Neutrophil (primary cell): ENCODE measurements around the gene TJP1.

ENCODE experiments used
- H3K27ac ChIP-seq: fragments of 200-600 bp; sonication (generic); 2 replicates; pipeline ENCODE4 v1.5.1; 2016; ENCODE audit warnings: mild to moderate bottlenecking, moderate library complexity
- H3K27me3 ChIP-seq: fragments of 200-600 bp; sonication (generic); 2 replicates; pipeline ENCODE4 v1.6.0; 2016; ENCODE audit warnings: mild to moderate bottlenecking
- H3K36me3 ChIP-seq: fragments of 200-600 bp; sonication (generic); 2 replicates; pipeline ENCODE4 v1.5.1; 2017
- H3K4me1 ChIP-seq, 2 experiments: fragments of 200-600 bp in 1 of 2; sonication (generic) in 1 of 2; 1 replicate in 1 of 2; 2 replicates in 1 of 2; pipeline versions ENCODE4 v1.5.1 to v1.6.1; 2013 to 2016; ENCODE audit warnings: low read depth in 1 of 2, low read length in 1 of 2, mild to moderate bottlenecking in 1 of 2, moderate library complexity in 1 of 2; ENCODE audit not compliant: control insufficient read depth in 1 of 2, insufficient read depth in 1 of 2
- H3K4me3 ChIP-seq, 2 experiments: fragments of 200-600 bp in 1 of 2; sonication (generic) in 1 of 2; 1 replicate in 1 of 2; 2 replicates in 1 of 2; pipeline ENCODE4 v1.5.1; 2013 to 2016; ENCODE audit warnings: low read depth in 1 of 2, low read length in 1 of 2, mild to moderate bottlenecking in 1 of 2, moderate library complexity in 1 of 2
- H3K9me3 ChIP-seq: fragments of 200-600 bp; sonication (generic); 2 replicates; pipeline ENCODE4 v1.5.1; 2016
- CTCF ChIP-seq: fragments of 200-600 bp; sonication (generic); IDR thresholded peaks from 2 replicates; pipeline ENCODE4 v1.5.1; 2016; ENCODE audit warnings: antibody characterized with exemption

The TJP1 gene

GRCh38 chr15:29726553-29726952, 95.7 kb downstream of the TJP1 start:
- peaks cover 8% of the 10 kb centered on the region for H3K9me3 ChIP-seq
- H3K36me3 ChIP-seq: no peaks in the 10 kb centered on the region

GRCh38 chr15:29724026-29724425, 98.2 kb downstream of the TJP1 start:
- no peaks in the 10 kb centered on the region for H3K36me3 ChIP-seq
- H3K27me3 ChIP-seq: no peaks in the 10 kb centered on the region
- no peak overlapping the region for H3K27ac ChIP-seq
- peaks cover 8% of the 10 kb centered on the region for H3K9me3 ChIP-seq
- H3K4me1 ChIP-seq: no peaks in the 10 kb centered on the region
- no peak for TF ChIP-seq CTCF
- no peak overlapping the region for H3K4me3 ChIP-seq

More at GRCh38 chr15:29726553-29726952, 95.7 kb downstream of the TJP1 start:
- TF ChIP-seq CTCF: no peak
- Histone ChIP-seq H3K4me3 (no peak overlapping the region), H3K4me1 (no peaks in the 10 kb centered on the region), H3K27ac (no peak overlapping the region), H3K27me3 (no peaks in the 10 kb centered on the region)

GRCh38 chr15:29713784-29714183, 108.5 kb downstream of the TJP1 start:
- Histone ChIP-seq H3K9me3 (no peaks in the 10 kb centered on the region), H3K4me3 (no peak overlapping the region), H3K27me3 (no peaks in the 10 kb centered on the region), H3K4me1 (no peaks in the 10 kb centered on the region), H3K27ac (no peak overlapping the region), H3K36me3 (no peaks in the 10 kb centered on the region)
- TF ChIP-seq CTCF: no peak

- H3K4me1 ChIP-seq: no peaks in the 10 kb centered on the region
- H3K27ac ChIP-seq: no peak overlapping the region
- no peak overlapping the region for H3K4me3 ChIP-seq
- no peaks in the 10 kb centered on the region for H3K27me3 ChIP-seq
- no peaks in the 10 kb centered on the region for H3K36me3 ChIP-seq
- H3K9me3 ChIP-seq: no peaks in the 10 kb centered on the region
- TF ChIP-seq CTCF: no peak
Observed at GRCh38 chr15:29712149-29712885, 110.0 kb downstream of the TJP1 start.

GRCh38 chr15:29711531-29711930, 110.7 kb downstream of the TJP1 start:
- Histone ChIP-seq H3K4me3 (no peak overlapping the region), H3K27me3 (no peaks in the 10 kb centered on the region), H3K9me3 (no peaks in the 10 kb centered on the region), H3K4me1 (no peaks in the 10 kb centered on the region), H3K36me3 (no peaks in the 10 kb centered on the region), H3K27ac (no peak overlapping the region)
- TF ChIP-seq CTCF: no peak
